ENCODE results near the gene NDUFAF5.

Gene NDUFAF5

GRCh38 chr20:13765299-13765698, 19.5 kb upstream of the NDUFAF5 start:
- no peak for DNase-seq (ENCODE audit: low spot score)
- no peak for TF ChIP-seq CTCF (IDR thresholded peaks at IDR 0.05)
- H3K27ac ChIP-seq, result no peak overlapping the region
- no peak overlapping the region for H3K4me3 ChIP-seq

GRCh38 chr20:13765868-13766416, 18.9 kb upstream of the NDUFAF5 start:
- no peak overlapping the region for H3K4me3 ChIP-seq
- no peak overlapping the region for H3K27ac ChIP-seq
- TF ChIP-seq CTCF (IDR thresholded peaks at IDR 0.05), result no peak
- DNase-seq (ENCODE audit: low spot score), result no peak

- H3K4me3 ChIP-seq, result no peak overlapping the region
- no peak for TF ChIP-seq CTCF (IDR thresholded peaks at IDR 0.05)
- no peak for DNase-seq (ENCODE audit: low spot score)
- no peak overlapping the region for H3K27ac ChIP-seq
These were observed 14.7 kb upstream of the NDUFAF5 start for GRCh38 chr20:13770141-13770540.

GRCh38 chr20:13771853-13772453, 12.9 kb upstream of the NDUFAF5 start:
- Histone ChIP-seq H3K4me3 (no peak overlapping the region), H3K27ac (no peak overlapping the region)
- no peak for DNase-seq (ENCODE audit: low spot score)
- TF ChIP-seq CTCF (IDR thresholded peaks at IDR 0.05), result peak; percentile 34

GRCh38 chr20:13772529-13772928, 12.3 kb upstream of the NDUFAF5 start:
- TF ChIP-seq CTCF (IDR thresholded peaks at IDR 0.05), result no peak
- no peak for DNase-seq (ENCODE audit: low spot score)
- no peak overlapping the region for H3K4me3 ChIP-seq
- no peak overlapping the region for H3K27ac ChIP-seq

GRCh38 chr20:13775867-13776266, 9.0 kb upstream of the NDUFAF5 start:
- TF ChIP-seq CTCF (IDR thresholded peaks at IDR 0.05), result no peak
- H3K27ac ChIP-seq, result no peak overlapping the region
- no peak for DNase-seq (ENCODE audit: low spot score)
- no peak overlapping the region for H3K4me3 ChIP-seq

GRCh38 chr20:13777171-13777601, 7.6 kb upstream of the NDUFAF5 start:
- TF ChIP-seq CTCF (IDR thresholded peaks at IDR 0.05), result no peak
- Histone ChIP-seq H3K27ac (no peak overlapping the region), H3K4me3 (no peak overlapping the region)
- no peak for DNase-seq (ENCODE audit: low spot score)

Data from coronary artery (tissue), 2 donors.